K562 (cell line): ENCODE measurements around the gene TRERF1. TPM values are rescaled to one million over a fixed set of nuclear protein-coding genes. Genes with fewer than 3 reads are reported as not detected.

Source experiments
- polyA plus RNA-seq, 8 experiments: library from polyadenylated mRNA; depleted of rRNA in 4 of 8; stranded (reverse) in 5 of 8; unstranded in 3 of 8; fragments of >200 nt; fragmentation: Nextera tagmentation in 2 of 8; fragmentation: Illumina TruSeq in 1 of 8; extraction: Ambion mirVana in 2 of 8; extraction: Trizol in 1 of 8; gene quantifications; 2 replicates each; pipeline versions ENCODE4 v1.2.1 to v1.2.3, GENCODE V29; 2011 to 2014; ENCODE audit warnings: inconsistent platforms in 1 of 8, missing spikeins in 1 of 8
- total RNA-seq, 7 experiments: library from RNA; depleted of rRNA in 6 of 7; stranded (reverse); fragments of >200 nt in 6 of 7; fragmentation: Illumina TruSeq in 2 of 7; extraction: Trizol in 2 of 7; gene quantifications; 2 replicates each; pipeline versions ENCODE4 v1.2.1 to v1.2.3, GENCODE V29; 2011 to 2021; ENCODE audit warnings: low replicate concordance in 1 of 7
- TF ChIP-seq, protein P1 (sequence below), 2 experiments: fragments of 450-650 bp in 1 of 2; sonication (generic) in 1 of 2; formaldehyde crosslinking in 1 of 2; IDR thresholded peaks; 2 replicates each; pipeline versions ENCODE4 v1.7.1 to v1.9.0; 2016 to 2022; ENCODE audit warnings: inconsistent platforms in 1 of 2, mild to moderate bottlenecking in 1 of 2, missing genetic modification reagents in 1 of 2

The TRERF1 gene
- total and polyA plus RNA-seq, 9 of the 15 experiments (the other 6 are each of a cell fraction or from before 2014, with no cell fraction given), result 0.04 to 0.20 (median 0.07) TPM; not detected in 3

DNA sequence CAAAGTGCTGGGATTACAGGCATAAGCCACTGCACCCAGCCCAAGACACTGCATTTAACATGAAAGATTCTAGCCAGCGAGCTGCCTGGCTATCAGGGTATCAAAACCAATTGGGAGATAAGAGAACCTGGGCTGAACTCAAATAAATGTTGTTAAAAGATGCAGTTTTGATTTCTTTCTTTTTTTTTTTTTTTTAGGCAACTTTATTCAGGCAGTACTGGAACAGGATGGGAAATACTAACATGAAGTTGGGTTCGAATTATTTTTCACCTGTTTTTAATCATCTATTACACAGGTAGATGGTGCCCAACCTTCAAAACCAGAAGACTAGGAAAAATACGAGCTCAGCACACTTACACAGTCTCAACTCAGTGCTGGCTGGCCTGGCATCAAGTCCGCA is 63.7 kb downstream of the TRERF1 start (continued):
- TF ChIP-seq, protein P1, sequence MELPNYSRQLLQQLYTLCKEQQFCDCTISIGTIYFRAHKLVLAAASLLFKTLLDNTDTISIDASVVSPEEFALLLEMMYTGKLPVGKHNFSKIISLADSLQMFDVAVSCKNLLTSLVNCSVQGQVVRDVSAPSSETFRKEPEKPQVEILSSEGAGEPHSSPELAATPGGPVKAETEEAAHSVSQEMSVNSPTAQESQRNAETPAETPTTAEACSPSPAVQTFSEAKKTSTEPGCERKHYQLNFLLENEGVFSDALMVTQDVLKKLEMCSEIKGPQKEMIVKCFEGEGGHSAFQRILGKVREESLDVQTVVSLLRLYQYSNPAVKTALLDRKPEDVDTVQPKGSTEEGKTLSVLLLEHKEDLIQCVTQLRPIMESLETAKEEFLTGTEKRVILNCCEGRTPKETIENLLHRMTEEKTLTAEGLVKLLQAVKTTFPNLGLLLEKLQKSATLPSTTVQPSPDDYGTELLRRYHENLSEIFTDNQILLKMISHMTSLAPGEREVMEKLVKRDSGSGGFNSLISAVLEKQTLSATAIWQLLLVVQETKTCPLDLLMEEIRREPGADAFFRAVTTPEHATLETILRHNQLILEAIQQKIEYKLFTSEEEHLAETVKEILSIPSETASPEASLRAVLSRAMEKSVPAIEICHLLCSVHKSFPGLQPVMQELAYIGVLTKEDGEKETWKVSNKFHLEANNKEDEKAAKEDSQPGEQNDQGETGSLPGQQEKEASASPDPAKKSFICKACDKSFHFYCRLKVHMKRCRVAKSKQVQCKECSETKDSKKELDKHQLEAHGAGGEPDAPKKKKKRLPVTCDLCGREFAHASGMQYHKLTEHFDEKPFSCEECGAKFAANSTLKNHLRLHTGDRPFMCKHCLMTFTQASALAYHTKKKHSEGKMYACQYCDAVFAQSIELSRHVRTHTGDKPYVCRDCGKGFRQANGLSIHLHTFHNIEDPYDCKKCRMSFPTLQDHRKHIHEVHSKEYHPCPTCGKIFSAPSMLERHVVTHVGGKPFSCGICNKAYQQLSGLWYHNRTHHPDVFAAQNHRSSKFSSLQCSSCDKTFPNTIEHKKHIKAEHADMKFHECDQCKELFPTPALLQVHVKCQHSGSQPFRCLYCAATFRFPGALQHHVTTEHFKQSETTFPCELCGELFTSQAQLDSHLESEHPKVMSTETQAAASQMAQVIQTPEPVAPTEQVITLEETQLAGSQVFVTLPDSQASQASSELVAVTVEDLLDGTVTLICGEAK (IDR thresholded peaks at IDR 0.05), result peak; percentile 70
- TF ChIP-seq, protein P1 (CRISPR knock-in tag; IDR thresholded peaks at IDR 0.05), result peak; percentile 65
- TF ChIP-seq, all 486 proteins: peak for 2
